ENCODE data around the gene GFRA1.

GFRA1 gene

DNA sequence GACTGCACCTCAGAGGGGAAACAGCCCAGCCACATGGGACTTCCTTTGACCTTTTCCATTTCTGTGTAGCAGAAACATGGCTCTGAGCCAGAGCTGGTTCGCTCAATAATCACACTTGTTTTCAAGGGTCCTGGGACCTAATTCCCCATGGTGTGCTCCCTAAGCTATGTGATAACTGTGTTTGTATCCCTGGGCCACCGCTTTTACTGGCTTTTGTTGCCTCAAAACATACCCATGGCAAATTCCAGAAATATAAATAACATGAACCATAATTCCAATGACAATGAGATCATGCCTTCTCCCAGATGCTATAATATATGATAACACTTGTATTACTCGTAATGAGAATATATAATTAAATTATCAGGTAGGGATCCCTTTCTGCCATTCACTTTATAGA lies 196.4 kb downstream of the GFRA1 start:
- H3K4me3 ChIP-seq (ENCODE audit: low read length) = no peak overlapping the region
- H3K4me1 ChIP-seq (ENCODE audit: control insufficient read depth, insufficient read depth, low read length) = no peaks in the 10 kb centered on the region
- H3K27me3 ChIP-seq (ENCODE audit: control insufficient read depth, insufficient read depth, low read length) = no peaks in the 10 kb centered on the region
- H3K9ac ChIP-seq (ENCODE audit: low read length) = no peak overlapping the region
- H3K9me3 ChIP-seq (ENCODE audit: control insufficient read depth, low read length) = no peaks in the 10 kb centered on the region
- no peaks in the 10 kb centered on the region for H3K36me3 ChIP-seq (ENCODE audit: control insufficient read depth, insufficient read depth, low read length)

DNA sequence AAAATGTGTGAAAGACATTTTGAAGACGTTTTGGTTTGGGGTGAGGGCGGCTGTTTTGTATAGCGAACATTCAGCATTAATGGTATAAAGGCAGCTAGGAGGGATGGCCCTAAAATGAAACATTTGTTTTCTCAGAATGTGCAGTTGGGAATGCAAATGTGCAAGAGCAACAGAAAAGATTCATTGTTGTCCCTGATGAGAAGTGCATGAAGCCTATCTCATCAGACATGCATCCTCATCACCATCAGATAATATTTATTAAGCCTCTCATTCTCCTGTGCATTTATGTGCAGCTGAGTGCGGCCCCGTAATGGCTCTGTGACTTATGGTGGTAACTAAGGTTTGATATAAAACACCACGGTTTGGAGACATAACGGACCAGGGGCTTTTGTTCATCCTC lies 199.5 kb downstream of the GFRA1 start:
- Histone ChIP-seq H3K4me1 (ENCODE audit: control insufficient read depth, insufficient read depth, low read length) (no peaks in the 10 kb centered on the region), H3K36me3 (ENCODE audit: control insufficient read depth, insufficient read depth, low read length) (no peaks in the 10 kb centered on the region), H3K9me3 (ENCODE audit: control insufficient read depth, low read length) (no peaks in the 10 kb centered on the region), H3K4me3 (ENCODE audit: low read length) (no peak overlapping the region), H3K9ac (ENCODE audit: low read length) (no peak overlapping the region), H3K27me3 (ENCODE audit: control insufficient read depth, insufficient read depth, low read length) (no peaks in the 10 kb centered on the region)

DNA sequence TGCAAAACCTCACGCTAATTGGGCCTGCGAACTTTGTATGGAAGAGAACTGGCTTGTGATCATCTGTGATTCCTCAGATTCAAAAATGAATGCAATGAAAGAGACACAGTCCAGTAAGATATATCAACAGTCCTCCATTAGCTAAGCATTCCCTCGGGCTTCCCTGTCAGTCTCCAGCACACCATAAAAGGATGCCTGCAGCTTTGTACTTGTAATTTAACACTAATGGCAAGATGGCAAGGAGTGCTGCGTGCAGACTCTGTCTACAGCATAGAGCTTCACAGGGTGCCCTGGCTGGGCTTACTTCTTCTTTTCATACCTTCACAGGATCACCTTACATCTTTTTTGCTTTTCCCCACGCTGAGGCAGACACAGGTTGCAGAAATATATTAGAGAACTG lies 200.0 kb downstream of the GFRA1 start:
- Histone ChIP-seq H3K27me3 (ENCODE audit: control insufficient read depth, insufficient read depth, low read length) (no peaks in the 10 kb centered on the region), H3K9me3 (ENCODE audit: control insufficient read depth, low read length) (no peaks in the 10 kb centered on the region), H3K4me3 (ENCODE audit: low read length) (no peak overlapping the region), H3K36me3 (ENCODE audit: control insufficient read depth, insufficient read depth, low read length) (no peaks in the 10 kb centered on the region), H3K4me1 (ENCODE audit: control insufficient read depth, insufficient read depth, low read length) (no peaks in the 10 kb centered on the region), H3K9ac (ENCODE audit: low read length) (no peak overlapping the region)

DNA sequence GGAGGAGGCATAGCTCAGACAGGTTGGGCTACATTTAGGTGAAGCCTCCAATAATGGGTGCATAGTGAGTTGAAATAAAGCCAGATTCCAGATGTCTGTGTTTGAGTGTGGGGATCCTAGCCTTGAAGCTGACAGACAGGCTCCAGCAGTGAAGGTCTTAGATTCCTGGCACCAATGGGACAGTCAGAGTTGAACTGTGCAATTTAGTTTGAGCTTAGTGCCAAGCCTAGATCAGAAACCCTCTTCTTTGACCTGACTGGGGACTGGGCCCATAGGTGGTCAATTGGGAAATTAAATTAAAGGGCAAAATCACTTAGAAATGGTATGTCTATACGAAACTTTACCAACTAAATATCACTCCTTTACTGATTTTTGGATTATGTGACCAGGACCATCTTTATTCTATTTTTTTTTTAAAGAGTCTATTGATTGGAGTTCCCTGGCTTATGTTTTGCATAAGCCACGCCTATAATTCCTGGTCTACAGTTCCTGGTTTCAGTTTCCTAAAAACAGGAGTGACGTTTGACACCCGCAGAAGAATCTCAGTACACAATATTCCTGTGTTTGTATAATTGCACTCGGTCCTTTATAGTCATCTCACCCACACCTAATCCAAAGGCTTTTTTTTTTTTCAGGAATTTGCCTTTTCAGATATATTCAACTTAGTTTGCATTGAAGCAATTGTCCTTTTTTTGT lies 201.4 kb downstream of the GFRA1 start:
- Histone ChIP-seq H3K9me3 (ENCODE audit: control insufficient read depth, low read length) (no peaks in the 10 kb centered on the region), H3K27me3 (ENCODE audit: control insufficient read depth, insufficient read depth, low read length) (no peaks in the 10 kb centered on the region), H3K4me3 (ENCODE audit: low read length) (no peak overlapping the region), H3K36me3 (ENCODE audit: control insufficient read depth, insufficient read depth, low read length) (no peaks in the 10 kb centered on the region), H3K4me1 (ENCODE audit: control insufficient read depth, insufficient read depth, low read length) (no peaks in the 10 kb centered on the region), H3K9ac (ENCODE audit: low read length) (no peak overlapping the region)

DNA sequence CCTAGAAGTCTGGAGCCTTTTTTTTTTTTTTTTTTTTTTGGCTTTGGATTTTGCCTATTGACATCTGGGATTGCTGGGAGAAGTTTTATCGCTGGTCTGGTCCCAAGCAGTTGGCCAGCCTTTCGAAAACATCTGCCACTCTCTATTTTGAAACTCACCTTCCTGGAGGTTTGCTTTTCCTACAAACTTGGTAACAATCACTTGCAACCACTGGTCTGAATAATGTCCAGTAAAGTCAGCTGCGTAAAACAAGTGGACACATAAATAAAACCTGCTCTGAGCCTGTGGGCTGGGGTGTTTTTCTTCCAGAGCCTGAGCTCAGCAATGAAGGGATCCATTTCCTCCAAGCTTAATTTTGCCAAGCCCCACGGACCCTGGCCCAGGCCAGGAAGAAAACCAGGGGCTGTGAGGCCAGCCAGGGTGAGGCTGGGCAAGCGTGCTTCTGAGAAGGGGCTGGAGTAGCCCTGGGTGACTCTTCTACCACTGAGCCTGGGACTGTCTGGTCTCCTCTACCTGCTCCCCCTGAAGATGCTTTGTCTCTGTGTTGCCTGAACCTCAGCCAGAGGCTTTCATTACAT lies 202.2 kb downstream of the GFRA1 start:
- no peaks in the 10 kb centered on the region for H3K4me1 ChIP-seq (ENCODE audit: control insufficient read depth, insufficient read depth, low read length)
- no peaks in the 10 kb centered on the region for H3K27me3 ChIP-seq (ENCODE audit: control insufficient read depth, insufficient read depth, low read length)
- no peaks in the 10 kb centered on the region for H3K9me3 ChIP-seq (ENCODE audit: control insufficient read depth, low read length)
- no peak overlapping the region for H3K9ac ChIP-seq (ENCODE audit: low read length)
- no peak overlapping the region for H3K4me3 ChIP-seq (ENCODE audit: low read length)
- H3K36me3 ChIP-seq (ENCODE audit: control insufficient read depth, insufficient read depth, low read length) = no peaks in the 10 kb centered on the region

DNA sequence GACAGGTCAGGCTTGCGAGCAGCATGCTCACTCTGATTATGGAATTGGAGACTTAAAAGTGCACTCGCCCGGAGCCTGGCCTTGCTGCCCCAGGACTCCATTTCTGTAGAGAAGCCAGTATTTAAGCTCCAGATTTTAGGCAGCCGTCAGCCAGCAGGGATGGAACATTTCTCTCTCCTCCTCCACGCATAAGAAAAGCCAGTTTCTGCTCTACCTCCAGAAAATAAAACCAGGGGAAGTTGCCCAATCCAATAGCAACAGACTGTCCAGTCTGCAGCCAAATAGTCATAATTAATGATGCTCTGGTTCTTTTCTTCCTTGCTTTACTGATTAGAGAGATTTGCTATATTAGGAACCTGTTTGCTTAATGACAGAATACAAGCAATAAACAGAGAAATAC lies 203.2 kb downstream of the GFRA1 start:
- no peaks in the 10 kb centered on the region for H3K36me3 ChIP-seq (ENCODE audit: control insufficient read depth, insufficient read depth, low read length)
- no peak overlapping the region for H3K4me3 ChIP-seq (ENCODE audit: low read length)
- no peaks in the 10 kb centered on the region for H3K4me1 ChIP-seq (ENCODE audit: control insufficient read depth, insufficient read depth, low read length)
- H3K27me3 ChIP-seq (ENCODE audit: control insufficient read depth, insufficient read depth, low read length) = no peaks in the 10 kb centered on the region
- no peaks in the 10 kb centered on the region for H3K9me3 ChIP-seq (ENCODE audit: control insufficient read depth, low read length)
- no peak overlapping the region for H3K9ac ChIP-seq (ENCODE audit: low read length)

DNA sequence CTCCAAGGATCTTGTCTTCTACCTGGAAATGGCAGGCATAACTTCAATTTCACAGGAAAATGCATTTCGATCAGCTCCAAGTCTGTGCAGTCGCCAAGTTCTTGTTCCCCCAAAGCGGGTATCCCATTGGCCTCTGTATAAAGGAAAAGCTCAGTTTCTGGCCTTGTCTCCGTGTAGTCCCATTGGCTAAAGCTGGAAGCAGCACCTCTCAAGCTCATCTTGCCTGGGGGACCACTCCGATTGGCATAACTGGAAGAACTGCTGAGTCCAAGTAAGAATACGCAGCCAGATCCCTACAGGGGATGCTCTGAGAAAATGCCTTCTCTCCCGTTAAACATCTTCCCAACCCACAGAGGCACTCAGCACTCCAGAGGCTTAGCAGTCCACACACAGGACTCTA lies 205.2 kb downstream of the GFRA1 start:
- Histone ChIP-seq H3K36me3 (ENCODE audit: control insufficient read depth, insufficient read depth, low read length) (no peaks in the 10 kb centered on the region), H3K9me3 (ENCODE audit: control insufficient read depth, low read length) (no peaks in the 10 kb centered on the region), H3K9ac (ENCODE audit: low read length) (no peak overlapping the region), H3K4me3 (ENCODE audit: low read length) (no peak overlapping the region), H3K27me3 (ENCODE audit: control insufficient read depth, insufficient read depth, low read length) (no peaks in the 10 kb centered on the region), H3K4me1 (ENCODE audit: control insufficient read depth, insufficient read depth, low read length) (no peaks in the 10 kb centered on the region)

DNA sequence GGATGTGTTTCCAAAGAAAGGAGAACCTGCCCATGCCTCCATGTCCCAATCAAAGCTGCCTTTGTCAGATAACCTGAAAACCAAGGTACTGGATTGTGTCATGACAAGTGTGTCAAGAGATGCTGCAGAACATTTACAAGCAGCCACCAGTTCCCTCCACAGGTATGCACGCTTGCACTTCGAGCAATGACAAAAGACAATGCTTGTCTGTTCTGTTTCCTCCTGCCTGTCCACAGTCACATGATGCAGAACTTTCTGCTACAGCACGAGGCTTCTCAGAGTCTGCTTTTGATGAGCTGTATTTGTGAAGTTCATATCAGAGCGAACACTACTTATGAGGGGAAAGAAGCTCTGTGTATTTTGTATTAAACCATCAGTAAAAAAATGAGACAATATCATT lies 209.9 kb downstream of the GFRA1 start:
- Histone ChIP-seq H3K36me3 (ENCODE audit: control insufficient read depth, insufficient read depth, low read length) (no peaks in the 10 kb centered on the region), H3K27me3 (ENCODE audit: control insufficient read depth, insufficient read depth, low read length) (no peaks in the 10 kb centered on the region), H3K4me1 (ENCODE audit: control insufficient read depth, insufficient read depth, low read length) (no peaks in the 10 kb centered on the region)

DNA sequence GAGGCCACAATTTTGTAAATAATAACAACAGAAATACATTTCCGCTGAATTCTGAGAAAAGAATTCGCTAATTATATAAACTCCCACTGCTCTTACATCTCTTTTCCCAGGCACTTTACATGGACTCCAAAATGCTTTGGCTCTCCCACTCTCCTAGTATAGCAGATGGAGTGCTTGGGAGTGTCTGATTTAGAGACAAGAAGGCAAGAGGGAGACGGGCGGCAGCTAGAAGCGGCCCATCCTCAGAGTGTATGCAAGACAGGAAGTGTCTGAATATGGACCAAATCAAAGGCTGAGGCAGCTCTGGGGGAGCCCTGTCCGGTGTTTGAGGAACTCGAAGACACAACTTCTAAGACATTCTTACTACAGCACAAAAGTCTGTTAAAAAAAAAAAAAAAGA lies 212.1 kb downstream of the GFRA1 start:
- Histone ChIP-seq H3K4me1 (ENCODE audit: control insufficient read depth, insufficient read depth, low read length) (no peaks in the 10 kb centered on the region), H3K9ac (ENCODE audit: low read length) (no peak overlapping the region), H3K27me3 (ENCODE audit: control insufficient read depth, insufficient read depth, low read length) (no peaks in the 10 kb centered on the region), H3K9me3 (ENCODE audit: control insufficient read depth, low read length) (no peaks in the 10 kb centered on the region), H3K4me3 (ENCODE audit: low read length) (no peak overlapping the region), H3K36me3 (ENCODE audit: control insufficient read depth, insufficient read depth, low read length) (no peaks in the 10 kb centered on the region)

More for the DNA sequence above, 209.9 kb downstream of the GFRA1 start:
- Histone ChIP-seq H3K9me3 (ENCODE audit: control insufficient read depth, low read length) (no peaks in the 10 kb centered on the region), H3K4me3 (ENCODE audit: low read length) (no peak overlapping the region), H3K9ac (ENCODE audit: low read length) (no peak overlapping the region)

DNA sequence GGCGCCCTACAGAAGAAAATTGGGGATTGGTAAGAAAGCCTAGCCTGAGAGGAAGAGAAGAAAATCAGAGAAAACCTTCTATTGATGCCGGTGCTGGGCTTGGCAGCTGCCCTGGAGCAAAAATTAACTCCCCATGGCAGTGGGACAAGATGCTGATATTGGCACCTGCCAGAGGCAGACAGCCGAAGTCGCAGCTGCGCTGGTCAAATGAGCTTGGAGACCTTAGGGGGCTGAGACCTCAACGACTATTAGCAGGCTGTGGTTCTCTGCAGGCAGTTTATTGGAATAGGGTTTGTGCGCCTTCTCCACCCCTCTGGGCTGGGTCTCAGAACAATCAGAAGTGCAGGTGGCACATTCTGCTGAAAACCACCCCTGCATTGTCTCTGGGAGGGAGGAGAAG lies 213.7 kb downstream of the GFRA1 start:
- Histone ChIP-seq H3K9ac (ENCODE audit: low read length) (no peak overlapping the region), H3K4me3 (ENCODE audit: low read length) (no peak overlapping the region), H3K36me3 (ENCODE audit: control insufficient read depth, insufficient read depth, low read length) (no peaks in the 10 kb centered on the region), H3K4me1 (ENCODE audit: control insufficient read depth, insufficient read depth, low read length) (no peaks in the 10 kb centered on the region), H3K9me3 (ENCODE audit: control insufficient read depth, low read length) (no peaks in the 10 kb centered on the region), H3K27me3 (ENCODE audit: control insufficient read depth, insufficient read depth, low read length) (no peaks in the 10 kb centered on the region)

DNA sequence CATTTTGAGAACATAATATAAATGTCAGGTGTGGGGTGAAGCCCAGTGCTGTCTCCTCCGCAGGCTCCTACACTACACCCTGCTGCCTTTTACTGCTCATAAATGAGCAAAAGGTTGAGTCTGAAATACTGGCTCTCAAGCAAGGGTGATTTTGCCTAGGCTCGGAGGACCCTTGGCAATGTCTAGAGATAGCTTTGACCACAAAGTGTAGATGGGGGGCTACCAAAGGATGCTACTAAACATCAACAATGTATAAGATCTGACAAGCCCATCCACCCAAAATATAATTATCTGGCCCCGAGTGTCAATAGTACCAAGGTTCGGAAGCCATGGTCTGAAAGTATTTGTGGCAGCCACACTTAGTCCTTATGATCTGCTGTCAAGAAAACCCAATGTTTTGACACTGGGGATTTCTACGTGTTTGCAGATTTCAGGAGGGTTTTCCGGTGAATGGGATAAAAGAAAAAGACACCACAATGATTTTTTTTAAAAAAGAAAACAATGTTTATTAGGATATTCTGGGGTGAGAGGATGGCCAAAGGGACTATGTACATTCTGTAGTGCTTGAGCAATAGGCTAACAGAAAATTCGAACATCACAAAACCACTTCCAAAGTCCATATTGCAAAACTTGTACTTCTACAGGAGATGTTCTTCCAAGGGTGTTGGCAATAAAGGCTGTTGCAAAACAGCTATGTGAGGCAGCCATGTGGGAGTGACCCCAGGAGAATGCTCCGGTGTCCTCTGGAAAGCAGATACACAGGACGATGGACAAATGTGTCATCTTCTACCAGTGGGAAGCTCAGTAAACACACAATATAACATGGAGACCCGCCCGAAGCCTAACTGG lies 216.3 kb downstream of the GFRA1 start:
- no peak overlapping the region for H3K4me3 ChIP-seq (ENCODE audit: low read length)
- H3K9me3 ChIP-seq (ENCODE audit: control insufficient read depth, low read length) = no peaks in the 10 kb centered on the region
- H3K9ac ChIP-seq (ENCODE audit: low read length) = no peak overlapping the region
- no peaks in the 10 kb centered on the region for H3K36me3 ChIP-seq (ENCODE audit: control insufficient read depth, insufficient read depth, low read length)
- no peaks in the 10 kb centered on the region for H3K4me1 ChIP-seq (ENCODE audit: control insufficient read depth, insufficient read depth, low read length)
- no peaks in the 10 kb centered on the region for H3K27me3 ChIP-seq (ENCODE audit: control insufficient read depth, insufficient read depth, low read length)

DNA sequence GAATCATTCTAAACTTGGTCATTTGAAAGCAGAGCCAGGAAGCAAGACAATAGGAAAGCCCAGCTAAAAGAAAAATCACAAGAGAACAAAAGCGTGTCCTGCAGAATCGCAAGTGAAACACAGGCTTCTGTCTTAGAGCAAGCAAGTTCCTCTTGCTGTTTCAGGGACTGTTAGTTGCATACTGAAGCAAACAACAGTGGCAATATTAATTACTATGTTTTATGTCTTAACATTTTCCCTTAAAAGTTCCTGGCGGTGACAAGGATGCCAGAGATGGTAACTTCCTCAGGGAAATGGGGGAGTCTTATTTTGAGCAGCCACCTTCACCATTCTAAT lies 217.1 kb downstream of the GFRA1 start:
- Histone ChIP-seq H3K27me3 (ENCODE audit: control insufficient read depth, insufficient read depth, low read length) (no peaks in the 10 kb centered on the region), H3K9ac (ENCODE audit: low read length) (no peak overlapping the region), H3K36me3 (ENCODE audit: control insufficient read depth, insufficient read depth, low read length) (no peaks in the 10 kb centered on the region), H3K4me3 (ENCODE audit: low read length) (no peak overlapping the region), H3K9me3 (ENCODE audit: control insufficient read depth, low read length) (no peaks in the 10 kb centered on the region), H3K4me1 (ENCODE audit: control insufficient read depth, insufficient read depth, low read length) (no peaks in the 10 kb centered on the region)

Data from mucosa of stomach (tissue), 1 donor.